GM21723 (cell line): ENCODE results near the gene UBA1.
A peak's percentile ranks its signal among the peaks of the same experiment; 100 is the strongest.

Source experiments
- ATAC-seq: cut with Tn5 transposase; IDR thresholded peaks from one replicate; pipeline ENCODE4 v1.9.1; 2021; ENCODE audit warnings: mild to moderate bottlenecking, moderate library complexity; ENCODE audit not compliant: unreplicated experiment

Gene UBA1

DNA sequence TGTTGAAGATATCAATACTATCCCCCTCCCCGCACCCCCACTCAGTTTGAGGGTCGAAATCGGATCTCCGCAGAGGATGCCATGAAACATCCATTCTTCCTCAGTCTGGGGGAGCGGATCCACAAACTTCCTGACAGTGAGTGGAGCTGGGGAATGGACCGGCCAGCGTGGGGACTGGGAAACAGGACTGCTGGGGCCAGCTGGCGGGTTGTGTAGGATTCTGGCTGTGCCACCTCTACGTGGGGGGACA is 33.6 kb downstream of the UBA1 start:
- no peak for ATAC-seq

DNA sequence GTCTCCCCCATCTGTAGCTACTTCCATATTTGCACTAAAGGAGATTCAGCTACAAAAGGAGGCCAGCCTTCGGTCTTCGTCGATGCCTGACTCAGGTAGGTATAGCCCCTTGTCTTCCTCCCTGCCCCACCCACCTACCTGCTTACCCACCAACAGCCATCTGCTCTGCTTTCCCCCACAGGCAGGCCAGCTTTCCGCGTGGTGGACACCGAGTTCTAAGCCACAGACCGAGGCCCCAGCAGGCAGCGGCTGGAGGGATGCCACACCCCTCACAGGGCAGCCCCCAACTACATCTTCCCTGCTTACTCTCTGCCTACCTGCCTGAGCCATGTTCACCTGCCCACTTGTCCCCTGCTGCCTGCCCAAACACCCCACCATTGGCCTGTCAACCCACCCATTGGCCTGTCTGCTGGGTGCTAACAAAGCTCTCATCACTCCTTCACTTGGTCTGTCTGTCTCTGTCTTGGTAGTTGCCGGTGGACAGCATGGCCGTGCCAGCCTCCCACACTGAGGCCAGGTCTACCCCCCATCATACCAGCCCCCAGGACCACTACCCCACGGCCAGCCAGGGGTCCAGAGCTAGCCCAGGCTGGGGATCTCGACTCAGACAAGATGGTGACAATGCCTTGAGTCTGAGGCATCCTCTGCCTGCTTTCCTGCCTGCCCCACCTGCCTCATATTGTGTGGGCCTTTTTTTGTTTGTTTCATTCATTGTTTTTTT is 35.1 kb downstream of the UBA1 start:
- no peak for ATAC-seq

DNA sequence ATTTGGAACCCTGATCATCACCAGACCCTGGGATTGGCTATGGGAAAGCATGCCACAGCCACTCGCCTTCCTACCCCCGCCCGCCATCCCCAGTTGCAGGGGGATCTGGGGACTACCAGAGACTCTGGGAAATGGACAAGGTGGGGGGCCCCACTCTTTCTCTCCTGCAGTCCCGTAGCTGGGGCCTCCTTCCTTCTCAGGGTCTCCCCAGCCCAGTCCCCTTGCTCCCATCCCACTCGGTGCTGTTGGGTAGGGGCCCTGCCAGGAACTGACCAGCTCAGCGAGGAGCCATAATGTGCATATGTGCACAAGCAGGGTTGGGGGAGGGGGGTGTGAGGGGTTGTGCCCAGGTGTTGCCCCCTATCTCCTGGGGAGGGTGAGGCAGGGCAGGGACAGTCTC is 35.8 kb downstream of the UBA1 start:
- no peak for ATAC-seq

DNA sequence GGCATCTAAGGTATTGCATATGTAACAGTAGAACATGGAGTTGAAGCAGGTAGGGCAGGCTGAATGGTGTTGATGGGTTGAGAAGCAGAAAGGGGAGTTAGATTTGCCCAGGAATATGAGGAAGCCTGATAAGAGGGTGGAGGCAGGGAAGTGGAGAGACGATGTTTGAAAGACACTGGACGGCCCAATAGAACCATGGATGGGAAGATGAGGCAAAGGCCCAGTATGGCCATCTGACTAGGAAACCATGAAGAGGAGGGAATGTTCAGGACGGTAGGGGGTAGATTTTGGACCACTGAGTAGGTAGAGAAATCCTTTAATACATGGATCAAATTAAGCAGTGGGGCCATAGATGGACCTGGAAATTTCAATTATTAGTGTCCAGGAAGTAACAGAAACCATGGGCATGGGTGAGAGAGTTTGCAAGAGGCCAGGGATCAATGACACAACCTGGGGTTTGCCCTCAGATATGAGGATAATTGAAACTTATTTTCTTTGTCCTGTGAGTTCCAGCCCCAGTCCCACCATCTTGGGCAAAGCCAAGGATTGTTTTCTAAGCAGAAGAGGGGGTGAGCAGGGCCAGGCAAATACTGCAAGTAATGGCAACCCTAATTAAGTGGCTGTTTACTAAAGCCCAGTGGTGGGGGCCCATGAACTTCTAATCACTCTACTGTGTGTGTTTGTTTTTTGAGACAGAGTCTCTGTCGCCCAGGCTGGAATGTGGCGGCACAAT is 36.7 kb downstream of the UBA1 start:
- no peak for ATAC-seq

DNA sequence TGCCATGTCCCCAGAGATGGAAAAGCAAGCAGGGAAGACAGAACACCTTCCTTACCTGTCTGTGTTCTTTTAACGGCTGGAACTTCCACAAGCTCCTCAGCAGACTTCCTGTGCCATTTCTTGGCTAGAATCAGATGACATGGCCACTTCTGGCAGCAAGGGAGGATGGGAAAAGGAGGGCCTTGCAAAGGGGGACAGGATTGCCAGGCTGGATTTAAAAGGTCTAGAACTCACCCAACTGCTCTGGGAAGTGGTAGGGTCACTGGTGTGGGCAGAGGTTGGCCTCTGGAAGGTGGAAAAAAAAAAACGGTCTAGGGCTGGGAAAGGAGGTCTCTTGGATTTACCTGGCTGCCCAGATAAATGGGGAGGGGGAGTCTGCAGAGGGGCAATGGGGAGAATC is 37.5 kb downstream of the UBA1 start:
- ATAC-seq, result no peak

DNA sequence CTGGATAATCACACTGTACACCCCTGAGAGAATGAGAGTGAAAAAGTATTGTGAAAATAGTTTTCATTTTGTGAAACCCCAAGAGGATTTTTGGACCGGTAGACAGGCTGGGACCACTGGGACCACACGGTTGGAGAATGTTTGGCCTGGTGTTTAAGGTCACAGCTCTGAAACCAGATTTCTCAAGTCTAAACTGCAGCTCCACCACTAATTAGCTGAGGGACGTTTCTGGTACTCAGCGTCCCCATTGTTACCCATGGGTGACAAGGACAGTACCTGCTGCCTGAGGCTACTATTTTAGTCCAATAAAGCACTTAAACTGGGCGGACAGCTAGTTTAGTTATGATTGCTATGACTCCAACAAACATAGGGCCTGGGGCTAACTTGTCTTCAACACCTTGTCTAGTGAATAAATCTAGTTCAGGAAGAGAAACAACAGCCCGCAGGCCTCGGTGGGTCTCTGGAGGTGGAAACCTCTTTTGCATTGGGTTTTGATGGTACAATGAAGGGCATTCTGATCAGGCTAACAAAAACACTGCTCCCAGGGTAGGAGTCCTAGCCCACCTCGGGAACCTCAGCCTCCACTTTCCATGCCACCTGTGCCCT is 38.7 kb downstream of the UBA1 start:
- no peak for ATAC-seq

DNA sequence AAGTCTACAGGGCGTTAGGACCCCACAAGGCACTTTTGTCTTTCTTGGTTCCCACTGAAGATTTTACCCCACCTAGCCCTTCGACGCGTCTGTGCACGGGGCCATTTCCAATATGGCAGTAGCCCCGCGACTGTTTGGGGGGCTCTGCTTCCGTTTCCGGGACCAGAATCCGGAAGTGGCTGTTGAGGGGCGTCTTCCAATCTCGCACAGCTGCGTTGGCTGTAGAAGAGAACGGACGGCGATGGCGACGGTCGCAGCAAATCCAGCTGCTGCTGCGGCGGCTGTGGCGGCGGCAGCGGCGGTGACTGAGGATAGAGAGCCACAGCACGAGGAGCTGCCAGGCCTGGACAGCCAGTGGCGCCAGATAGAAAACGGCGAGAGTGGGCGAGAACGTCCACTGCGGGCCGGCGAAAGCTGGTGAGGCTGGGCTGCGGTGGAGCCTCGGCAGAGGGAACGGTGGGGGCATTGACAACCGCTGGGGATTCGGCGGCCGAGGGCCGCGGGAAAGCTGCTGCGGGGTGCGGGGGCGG is 39.2 kb downstream of the UBA1 start, which contains the start of gene USP11:
TSS of gene USP11 (plus strand) at position 207 of the 530 bp plus-strand sequence. CDS start at position 242, 35 bp downstream.
- peak; percentile 24 for ATAC-seq

DNA sequence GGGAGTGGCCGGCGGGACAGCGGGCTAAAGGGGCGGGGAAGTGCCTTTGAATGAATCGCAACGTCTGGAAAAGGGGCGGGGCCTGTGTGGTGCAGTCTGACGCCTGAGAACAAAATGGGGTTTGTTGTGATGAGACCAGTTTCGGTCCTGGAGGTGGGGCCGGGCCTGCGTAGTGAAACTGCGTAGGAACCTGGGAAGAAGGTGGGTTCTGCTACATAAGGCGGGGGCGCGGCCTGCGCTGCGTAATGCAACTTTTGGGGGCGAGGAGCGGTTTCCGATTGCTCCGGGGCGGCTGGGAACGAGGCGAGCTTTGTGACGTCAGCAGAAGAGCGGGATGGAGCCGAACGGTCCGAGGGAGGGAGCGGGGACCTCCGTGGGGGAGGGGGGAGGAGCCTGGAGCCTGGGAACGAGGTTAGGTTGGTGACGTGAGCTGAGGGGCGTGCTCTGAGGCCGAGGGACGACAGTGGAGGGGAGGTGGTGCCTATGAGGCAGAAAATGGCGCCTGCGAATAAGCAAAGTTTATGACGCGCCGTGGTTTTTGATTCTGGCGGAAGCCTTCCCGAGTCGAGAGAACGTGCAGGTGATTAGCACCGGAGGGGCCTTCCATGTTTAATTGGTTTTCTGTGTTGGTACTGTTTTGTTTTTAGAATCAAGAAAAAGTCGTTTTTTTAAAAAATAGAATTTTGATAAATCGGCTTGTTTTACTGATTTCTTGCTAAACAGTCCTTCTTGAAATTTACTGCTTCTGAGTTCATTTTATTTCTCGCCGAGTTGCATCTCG is 39.9 kb downstream of the UBA1 start:
- ATAC-seq, result peak; percentile 87

DNA sequence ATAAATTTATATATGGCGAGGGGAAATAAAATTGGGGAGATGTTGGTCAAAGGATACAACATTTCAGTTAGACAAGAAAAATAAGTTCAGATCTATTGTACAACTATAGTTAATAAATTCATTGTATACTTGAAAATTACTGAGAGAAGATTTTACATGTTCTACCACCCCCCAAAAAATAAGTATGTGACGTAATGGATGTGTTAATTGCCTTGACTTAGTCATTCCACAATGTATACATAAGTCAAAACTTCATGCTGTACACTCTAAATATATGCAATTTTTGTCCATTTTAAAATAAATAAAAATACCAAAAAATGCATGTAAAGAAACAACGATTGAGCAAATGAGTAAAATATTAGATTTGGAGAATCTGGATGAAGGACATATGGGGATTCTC is 41.0 kb downstream of the UBA1 start:
- ATAC-seq, result no peak

DNA sequence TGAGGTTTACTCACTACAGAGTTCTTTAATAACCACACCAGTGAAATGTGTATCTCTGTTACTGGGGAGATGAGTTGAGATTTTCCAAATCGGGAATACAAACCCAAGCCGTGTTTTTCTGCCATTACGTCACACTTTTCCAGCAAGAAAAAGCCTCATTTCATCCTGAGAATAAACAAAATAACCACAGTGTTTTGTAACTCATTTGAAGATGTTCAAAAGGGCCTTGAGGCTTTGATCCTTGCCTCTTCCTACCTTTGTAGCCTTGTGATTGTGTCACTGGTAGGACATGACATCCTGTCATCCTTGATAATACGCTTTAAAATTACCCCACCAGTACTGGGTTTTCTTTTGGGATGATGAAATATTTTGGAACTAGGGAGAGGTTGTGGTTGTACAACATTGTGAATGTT is 42.1 kb downstream of the UBA1 start:
- ATAC-seq, result no peak

DNA sequence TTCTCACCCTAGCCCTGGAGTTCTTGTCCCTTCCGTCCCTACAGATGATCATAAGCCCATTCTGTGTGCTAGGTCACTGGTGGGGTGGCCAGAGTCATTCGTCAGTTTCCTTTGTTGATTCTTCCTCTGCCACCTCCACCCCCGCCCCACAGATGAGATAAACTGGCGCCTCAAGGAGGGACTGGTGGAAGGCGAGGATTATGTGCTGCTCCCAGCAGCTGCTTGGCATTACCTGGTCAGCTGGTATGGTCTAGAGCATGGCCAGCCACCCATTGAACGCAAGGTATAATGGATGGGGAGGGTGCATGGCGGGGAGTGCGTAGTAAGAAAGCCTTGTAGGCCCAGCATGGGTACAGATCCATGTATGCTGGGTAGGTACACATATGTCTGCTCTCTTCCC is 45.6 kb downstream of the UBA1 start:
- ATAC-seq, result no peak

DNA sequence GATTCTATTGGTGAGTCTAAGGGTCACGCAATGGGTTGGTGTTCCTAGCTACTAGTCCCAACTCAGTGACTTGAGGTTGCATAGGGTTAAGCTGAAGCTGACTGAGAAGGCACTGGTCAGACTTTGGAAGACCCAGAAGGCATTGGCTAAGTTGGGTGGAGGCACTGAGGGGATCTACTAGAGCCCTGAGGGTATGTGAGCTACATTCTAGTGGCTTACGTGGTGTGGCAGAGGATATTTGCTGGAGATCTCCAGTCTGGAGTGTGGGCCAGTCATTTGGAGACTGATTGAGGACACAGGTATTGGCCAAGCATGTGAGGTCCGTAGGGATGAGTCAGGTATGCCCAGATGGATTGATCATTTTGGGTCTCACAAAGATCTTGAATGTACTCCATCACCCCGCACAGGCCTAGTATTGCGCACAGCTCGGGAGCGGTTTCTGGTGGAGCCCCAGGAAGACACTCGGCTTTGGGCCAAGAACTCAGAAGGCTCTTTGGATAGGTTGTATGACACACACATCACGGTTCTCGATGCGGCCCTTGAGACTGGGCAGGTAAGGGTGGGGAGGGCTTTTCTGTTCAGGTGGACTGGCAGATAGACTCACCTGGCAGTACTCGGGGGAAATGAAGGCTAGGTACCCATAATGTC is 46.4 kb downstream of the UBA1 start:
- no peak for ATAC-seq

DNA sequence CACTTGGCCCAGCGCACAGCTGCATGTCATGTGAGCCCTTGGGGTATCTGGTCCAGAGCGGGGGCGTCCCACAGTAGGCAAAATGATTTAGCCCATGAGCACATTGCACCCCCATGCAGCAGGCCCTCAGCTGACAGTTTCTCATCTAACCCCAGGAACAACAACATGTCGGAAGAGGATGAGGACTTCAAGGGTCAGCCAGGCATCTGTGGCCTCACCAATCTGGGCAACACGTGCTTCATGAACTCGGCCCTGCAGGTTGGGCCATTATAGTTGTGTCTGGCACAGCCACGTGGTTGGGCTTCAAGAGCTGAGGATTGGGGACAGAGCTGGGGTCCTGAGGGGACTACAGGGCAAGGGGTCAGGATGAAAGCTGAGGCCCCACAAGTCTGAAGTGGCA is 47.0 kb downstream of the UBA1 start:
- no peak for ATAC-seq

DNA sequence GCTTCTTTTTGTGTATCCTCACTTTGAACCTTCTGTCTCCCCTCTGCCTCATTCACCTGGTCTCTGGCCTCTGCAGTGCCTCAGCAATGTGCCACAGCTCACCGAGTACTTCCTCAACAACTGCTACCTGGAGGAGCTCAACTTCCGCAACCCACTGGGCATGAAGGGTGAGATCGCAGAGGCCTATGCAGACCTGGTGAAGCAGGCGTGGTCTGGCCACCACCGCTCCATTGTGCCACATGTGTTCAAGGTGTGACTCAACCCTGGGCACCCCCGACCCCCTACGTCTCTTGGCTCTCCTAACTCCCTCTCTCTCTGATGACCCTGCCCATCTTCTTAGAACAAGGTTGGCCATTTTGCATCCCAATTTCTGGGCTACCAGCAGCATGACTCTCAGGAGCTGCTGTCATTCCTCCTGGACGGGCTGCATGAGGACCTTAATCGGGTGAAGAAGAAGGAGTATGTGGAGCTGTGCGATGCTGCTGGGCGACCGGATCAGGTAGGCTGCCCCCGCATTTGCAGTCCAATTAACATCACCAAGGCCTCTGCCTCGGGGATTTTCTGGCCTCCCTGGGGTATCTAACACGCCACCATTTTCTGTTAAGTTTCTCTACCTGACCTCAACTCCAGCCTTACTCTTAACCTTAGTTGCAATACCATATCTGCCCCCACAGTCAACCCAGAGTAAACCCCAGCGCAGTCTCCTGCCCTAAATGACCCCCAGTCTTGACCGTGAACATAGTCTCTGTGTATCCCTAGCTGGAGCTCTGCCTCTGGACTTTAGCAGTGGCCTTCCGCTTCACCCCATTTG is 47.8 kb downstream of the UBA1 start:
- no peak for ATAC-seq

DNA sequence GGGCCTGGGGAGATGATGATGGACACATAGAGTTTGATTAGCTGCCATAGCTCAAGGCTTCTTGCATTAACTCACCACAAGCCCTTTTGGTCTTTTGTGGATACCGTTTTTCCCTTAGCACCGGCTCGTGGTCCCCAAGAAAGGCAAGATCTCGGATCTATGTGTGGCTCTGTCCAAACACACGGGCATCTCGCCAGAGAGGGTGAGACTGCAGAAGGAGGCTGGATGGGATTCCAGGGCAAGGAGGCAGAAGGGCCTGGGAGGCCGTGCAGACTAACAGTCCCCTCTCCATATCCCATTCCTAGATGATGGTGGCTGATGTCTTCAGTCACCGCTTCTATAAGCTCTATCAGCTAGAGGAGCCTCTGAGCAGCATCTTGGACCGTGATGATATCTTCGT is 48.7 kb downstream of the UBA1 start:
- ATAC-seq, result no peak

DNA sequence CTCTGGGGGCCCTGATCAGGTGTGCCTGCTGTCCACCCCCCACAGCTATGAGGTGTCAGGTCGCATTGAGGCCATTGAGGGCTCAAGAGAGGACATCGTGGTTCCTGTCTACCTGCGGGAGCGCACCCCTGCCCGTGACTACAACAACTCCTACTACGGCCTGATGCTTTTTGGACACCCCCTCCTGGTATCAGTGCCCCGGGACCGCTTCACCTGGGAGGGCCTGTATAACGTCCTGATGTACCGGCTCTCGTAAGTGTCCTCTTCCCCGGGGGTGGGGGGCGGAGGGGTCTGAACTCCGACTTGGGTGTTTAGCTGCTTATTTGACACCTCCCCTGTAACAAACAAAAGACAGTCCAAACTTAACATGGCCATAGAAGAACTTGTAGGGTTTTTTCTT is 49.7 kb downstream of the UBA1 start:
- ATAC-seq, result no peak

DNA sequence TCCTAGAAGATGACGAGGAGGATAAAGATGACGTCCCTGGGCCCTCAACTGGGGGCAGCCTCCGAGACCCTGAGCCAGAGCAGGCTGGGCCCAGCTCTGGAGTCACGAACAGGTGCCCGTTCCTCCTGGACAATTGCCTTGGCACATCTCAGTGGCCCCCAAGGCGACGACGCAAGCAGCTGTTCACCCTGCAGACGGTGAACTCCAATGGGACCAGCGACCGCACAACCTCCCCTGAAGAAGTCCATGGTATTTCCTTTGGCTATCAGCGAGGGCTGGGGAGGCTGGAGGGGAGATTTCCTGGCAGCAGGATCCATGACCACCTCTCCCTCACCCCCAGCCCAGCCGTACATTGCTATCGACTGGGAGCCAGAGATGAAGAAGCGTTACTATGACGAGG is 51.0 kb downstream of the UBA1 start:
- ATAC-seq, result no peak

DNA sequence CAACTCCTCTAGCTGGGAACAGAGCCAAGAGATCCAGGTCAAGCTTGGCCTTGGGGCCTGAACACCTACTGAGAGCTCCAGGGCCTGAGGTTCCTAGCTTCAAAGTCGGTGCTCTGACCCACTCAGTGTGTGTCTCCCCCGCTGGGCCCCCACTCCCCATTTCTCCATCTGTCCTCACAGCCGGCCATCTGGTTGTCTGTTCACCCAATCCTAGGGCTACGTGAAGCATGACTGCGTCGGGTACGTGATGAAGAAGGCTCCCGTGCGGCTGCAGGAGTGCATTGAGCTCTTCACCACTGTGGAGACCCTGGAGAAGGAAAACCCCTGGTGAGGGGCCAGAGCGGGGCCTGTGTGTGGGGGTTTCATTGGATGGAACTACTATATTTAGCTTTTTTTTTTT is 51.5 kb downstream of the UBA1 start:
- ATAC-seq, result no peak

DNA sequence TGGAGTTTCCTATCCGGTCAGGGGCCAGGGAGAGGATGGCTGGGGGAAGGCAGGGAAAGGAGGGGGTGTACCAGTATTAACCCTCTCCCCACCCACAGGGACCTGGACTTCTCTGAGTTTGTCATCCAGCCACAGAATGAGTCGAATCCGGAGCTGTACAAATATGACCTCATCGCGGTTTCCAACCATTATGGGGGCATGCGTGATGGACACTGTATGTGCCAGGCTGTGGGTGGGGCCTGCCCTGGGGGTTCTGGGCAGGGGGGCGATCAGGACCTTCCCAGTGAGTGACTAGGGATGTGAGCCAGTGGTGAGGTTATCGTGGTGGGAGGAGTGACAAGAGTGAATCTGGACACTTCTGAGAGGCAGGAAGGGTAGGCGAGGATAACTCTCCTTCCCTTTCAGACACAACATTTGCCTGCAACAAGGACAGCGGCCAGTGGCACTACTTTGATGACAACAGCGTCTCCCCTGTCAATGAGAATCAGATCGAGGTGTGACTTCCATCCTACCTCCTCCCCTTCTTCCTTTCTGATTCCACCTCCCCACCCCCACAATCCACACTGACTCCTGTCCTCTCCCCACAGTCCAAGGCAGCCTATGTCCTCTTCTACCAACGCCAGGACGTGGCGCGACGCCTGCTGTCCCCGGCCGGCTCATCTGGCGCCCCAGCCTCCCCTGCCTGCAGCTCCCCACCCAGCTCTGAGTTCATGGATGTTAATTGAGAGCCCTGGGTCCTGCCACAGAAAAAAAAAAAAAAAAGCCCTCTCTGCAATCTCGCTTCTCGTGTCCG is 53.8 kb downstream of the UBA1 start:
- no peak for ATAC-seq
